ENCODE measurements around the gene SLC22A23.

The SLC22A23 gene

GRCh38 chr6:3443221-3443515, 13.7 kb downstream of the SLC22A23 start:
- DNase-seq = no peak

GRCh38 chr6:3442431-3443220, 14.2 kb downstream of the SLC22A23 start:
- no peak for DNase-seq

GRCh38 chr6:3440911-3441310, 15.9 kb downstream of the SLC22A23 start:
- DNase-seq = no peak

- DNase-seq = no peak
Observed at GRCh38 chr6:3439961-3440360, 16.9 kb downstream of the SLC22A23 start.

- DNase-seq = peak; percentile 42
Observed at GRCh38 chr6:3438190-3439167, 18.4 kb downstream of the SLC22A23 start.

- no peak for DNase-seq
Observed at GRCh38 chr6:3433005-3433404, 23.8 kb downstream of the SLC22A23 start.

GRCh38 chr6:3432416-3432815, 24.4 kb downstream of the SLC22A23 start:
- no peak for DNase-seq

GRCh38 chr6:3431994-3432393, 24.9 kb downstream of the SLC22A23 start:
- no peak for DNase-seq

- DNase-seq = no peak
Observed at GRCh38 chr6:3429211-3429610, 27.6 kb downstream of the SLC22A23 start.

- DNase-seq = no peak
Observed at GRCh38 chr6:3428700-3429099, 28.1 kb downstream of the SLC22A23 start.

- no peak for DNase-seq
Observed at GRCh38 chr6:3428247-3428646, 28.6 kb downstream of the SLC22A23 start.

- no peak for DNase-seq
Observed at GRCh38 chr6:3427687-3428085, 29.2 kb downstream of the SLC22A23 start.

- no peak for DNase-seq
Observed at GRCh38 chr6:3426927-3427686, 29.7 kb downstream of the SLC22A23 start.

- DNase-seq = no peak
Observed at GRCh38 chr6:3426091-3426926, 30.5 kb downstream of the SLC22A23 start.

- no peak for DNase-seq
Observed at GRCh38 chr6:3425574-3425973, 31.3 kb downstream of the SLC22A23 start.

- no peak for DNase-seq
Observed at GRCh38 chr6:3424185-3424927, 32.5 kb downstream of the SLC22A23 start.

GRCh38 chr6:3423439-3424184, 33.2 kb downstream of the SLC22A23 start:
- no peak for DNase-seq

GRCh38 chr6:3422435-3423070, 34.3 kb downstream of the SLC22A23 start:
- DNase-seq = no peak

- no peak for DNase-seq
Observed at GRCh38 chr6:3421791-3422434, 34.9 kb downstream of the SLC22A23 start.

GRCh38 chr6:3421143-3421542, 35.7 kb downstream of the SLC22A23 start:
- no peak for DNase-seq

Measured in HCEC 1CT (cell line).